Mucosa of stomach (tissue), 1 donor: ENCODE data around the gene SLC12A5.

ENCODE experiments used
- H3K27me3 ChIP-seq: one replicate; pipeline ENCODE4 v1.7.0; 2013; ENCODE audit warnings: mild to moderate bottlenecking, low read length; ENCODE audit not compliant: control insufficient read depth, insufficient read depth
- H3K36me3 ChIP-seq: one replicate; pipeline ENCODE4 v1.7.0; 2013; ENCODE audit warnings: low read length; ENCODE audit not compliant: control insufficient read depth, insufficient read depth
- H3K4me1 ChIP-seq: one replicate; pipeline ENCODE4 v1.7.0; 2013; ENCODE audit warnings: mild to moderate bottlenecking, low read length; ENCODE audit not compliant: control insufficient read depth, insufficient read depth
- H3K4me3 ChIP-seq: one replicate; pipeline ENCODE4 v1.7.0; 2013; ENCODE audit warnings: low read length
- H3K9ac ChIP-seq: one replicate; pipeline ENCODE4 v1.7.0; 2013; ENCODE audit warnings: mild to moderate bottlenecking, low read length, moderate library complexity
- H3K9me3 ChIP-seq: one replicate; pipeline ENCODE4 v1.7.0; 2013; ENCODE audit warnings: mild to moderate bottlenecking, low read length, moderate library complexity; ENCODE audit not compliant: control insufficient read depth
- donor health status: Pancreatic carcinoma.

SLC12A5 gene

DNA sequence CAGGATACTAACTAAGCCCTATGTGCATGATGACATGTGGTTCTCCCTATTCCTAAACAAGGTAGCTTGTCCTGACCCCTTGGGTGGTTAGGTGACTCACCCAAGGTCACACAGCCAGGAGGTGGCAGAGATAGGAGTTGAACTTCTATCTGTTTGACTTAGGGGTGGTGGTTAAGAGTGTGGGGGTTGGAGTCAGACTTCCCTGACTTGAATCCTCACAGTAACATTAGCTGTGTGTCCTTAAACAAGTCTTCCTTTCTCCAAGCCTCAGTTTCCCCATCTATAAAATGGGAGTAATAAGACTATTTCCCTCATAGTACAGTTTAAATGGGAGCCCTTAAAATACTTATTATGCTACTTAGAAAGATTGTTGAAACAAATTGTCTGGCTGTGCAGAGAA is 21.9 kb downstream of the SLC12A5 start:
- Histone ChIP-seq H3K9ac (no peak overlapping the region), H3K9me3 (no peaks in the 10 kb centered on the region), H3K27me3 (peaks cover 27% of the 10 kb centered on the region), H3K4me3 (no peak overlapping the region), H3K4me1 (peaks cover 8% of the 10 kb centered on the region), H3K36me3 (no peaks in the 10 kb centered on the region)

DNA sequence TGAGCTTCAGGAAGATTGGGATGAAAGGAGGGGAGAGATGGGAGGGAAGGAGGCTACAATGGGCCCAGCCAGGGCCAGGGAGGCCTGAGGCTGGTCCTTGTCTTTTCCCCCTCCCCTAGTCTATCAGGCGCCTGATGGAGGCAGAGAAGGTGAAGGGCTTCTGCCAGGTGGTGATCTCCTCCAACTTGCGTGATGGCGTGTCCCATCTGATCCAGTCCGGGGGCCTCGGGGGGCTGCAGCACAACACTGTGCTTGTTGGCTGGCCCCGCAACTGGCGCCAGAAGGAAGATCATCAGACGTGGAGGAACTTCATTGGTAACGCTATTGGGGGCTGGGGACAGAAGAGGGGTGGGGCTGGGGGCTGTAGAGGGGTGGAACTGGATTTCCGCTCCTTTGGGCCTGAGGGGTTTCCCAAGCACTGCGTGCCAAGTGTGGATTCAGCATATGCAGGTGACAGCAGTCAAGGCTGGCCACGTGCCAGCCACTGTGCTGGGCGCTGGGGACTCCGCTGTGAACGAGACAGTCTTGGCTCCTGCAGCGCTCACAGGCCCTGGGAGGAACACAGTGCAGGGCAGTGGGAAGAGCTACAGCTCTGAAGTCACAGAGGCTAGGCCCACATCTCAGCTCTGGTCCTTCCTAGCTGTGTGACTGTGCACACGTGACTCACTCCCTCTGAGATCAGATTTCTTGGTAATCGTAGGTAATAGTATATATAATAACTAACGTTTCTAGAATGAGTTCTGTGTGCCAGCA is 22.7 kb downstream of the SLC12A5 start:
- no peaks in the 10 kb centered on the region for H3K9me3 ChIP-seq
- no peak overlapping the region for H3K9ac ChIP-seq
- H3K4me3 ChIP-seq, result no peak overlapping the region
- H3K36me3 ChIP-seq, result no peaks in the 10 kb centered on the region
- peaks cover 35% of the 10 kb centered on the region for H3K27me3 ChIP-seq
- H3K4me1 ChIP-seq, result peaks cover 8% of the 10 kb centered on the region

DNA sequence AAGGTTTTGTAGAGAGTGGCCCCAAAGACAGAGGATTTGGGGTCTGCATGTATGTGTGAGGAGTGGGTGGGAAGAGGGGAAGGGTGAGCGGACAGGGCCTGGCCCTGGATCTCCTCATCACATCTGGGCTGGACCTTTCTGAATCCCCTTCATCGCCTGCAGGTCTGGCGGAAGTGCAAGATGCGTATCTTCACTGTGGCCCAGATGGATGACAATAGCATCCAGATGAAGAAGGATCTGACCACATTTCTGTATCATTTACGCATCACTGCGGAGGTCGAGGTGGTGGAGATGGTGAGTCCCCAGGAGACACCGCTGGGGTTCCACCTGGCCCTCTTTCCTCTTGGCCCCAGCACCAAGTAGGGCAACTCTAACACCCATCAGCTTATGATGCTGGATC is 24.4 kb downstream of the SLC12A5 start:
- Histone ChIP-seq H3K36me3 (no peaks in the 10 kb centered on the region), H3K27me3 (peaks cover 41% of the 10 kb centered on the region), H3K4me3 (no peak overlapping the region), H3K4me1 (peaks cover 23% of the 10 kb centered on the region), H3K9ac (no peak overlapping the region), H3K9me3 (no peaks in the 10 kb centered on the region)

DNA sequence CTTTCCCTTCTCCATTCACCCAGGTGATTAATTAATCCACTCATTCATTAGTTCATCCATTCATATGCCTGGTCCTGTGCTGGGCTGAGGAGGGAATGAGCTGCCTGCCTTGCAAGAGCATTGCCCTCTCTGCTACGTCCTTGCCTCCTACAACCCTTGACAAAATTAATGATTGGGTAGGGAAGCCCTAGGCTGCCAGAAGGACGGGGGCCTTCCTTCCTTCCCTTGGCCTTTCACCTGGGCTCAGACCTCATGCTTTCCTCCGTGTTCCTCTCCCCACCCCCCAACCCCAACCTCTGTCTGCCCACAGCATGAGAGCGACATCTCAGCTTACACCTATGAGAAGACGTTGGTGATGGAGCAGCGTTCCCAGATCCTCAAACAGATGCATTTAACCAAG is 25.6 kb downstream of the SLC12A5 start:
- no peak overlapping the region for H3K9ac ChIP-seq
- H3K9me3 ChIP-seq, result no peaks in the 10 kb centered on the region
- peaks cover 33% of the 10 kb centered on the region for H3K4me1 ChIP-seq
- H3K36me3 ChIP-seq, result no peaks in the 10 kb centered on the region
- no peak overlapping the region for H3K4me3 ChIP-seq
- peaks cover 46% of the 10 kb centered on the region for H3K27me3 ChIP-seq

DNA sequence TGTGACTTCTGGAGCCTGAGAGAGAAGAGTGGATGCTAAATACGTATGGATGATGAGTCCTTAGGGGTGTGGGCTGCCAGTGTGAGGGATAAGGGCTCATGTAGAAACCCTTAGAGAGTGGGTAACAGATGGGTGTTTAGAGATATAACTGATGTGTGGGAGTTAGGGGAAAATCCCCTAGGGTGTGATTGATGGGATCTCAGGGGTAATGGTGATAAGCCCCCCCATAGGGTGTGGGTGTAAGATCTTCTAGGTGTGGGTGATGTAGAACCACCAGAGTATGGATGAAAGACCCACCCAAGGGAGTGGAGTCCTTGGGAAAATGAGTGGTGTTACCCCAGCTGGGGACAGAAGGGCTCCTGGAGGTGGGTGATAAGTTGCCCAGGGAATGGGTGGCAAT is 26.3 kb downstream of the SLC12A5 start:
- H3K4me3 ChIP-seq, result no peak overlapping the region
- no peaks in the 10 kb centered on the region for H3K36me3 ChIP-seq
- H3K9me3 ChIP-seq, result no peaks in the 10 kb centered on the region
- peaks cover 46% of the 10 kb centered on the region for H3K27me3 ChIP-seq
- peaks cover 30% of the 10 kb centered on the region for H3K4me1 ChIP-seq
- H3K9ac ChIP-seq, result no peak overlapping the region

DNA sequence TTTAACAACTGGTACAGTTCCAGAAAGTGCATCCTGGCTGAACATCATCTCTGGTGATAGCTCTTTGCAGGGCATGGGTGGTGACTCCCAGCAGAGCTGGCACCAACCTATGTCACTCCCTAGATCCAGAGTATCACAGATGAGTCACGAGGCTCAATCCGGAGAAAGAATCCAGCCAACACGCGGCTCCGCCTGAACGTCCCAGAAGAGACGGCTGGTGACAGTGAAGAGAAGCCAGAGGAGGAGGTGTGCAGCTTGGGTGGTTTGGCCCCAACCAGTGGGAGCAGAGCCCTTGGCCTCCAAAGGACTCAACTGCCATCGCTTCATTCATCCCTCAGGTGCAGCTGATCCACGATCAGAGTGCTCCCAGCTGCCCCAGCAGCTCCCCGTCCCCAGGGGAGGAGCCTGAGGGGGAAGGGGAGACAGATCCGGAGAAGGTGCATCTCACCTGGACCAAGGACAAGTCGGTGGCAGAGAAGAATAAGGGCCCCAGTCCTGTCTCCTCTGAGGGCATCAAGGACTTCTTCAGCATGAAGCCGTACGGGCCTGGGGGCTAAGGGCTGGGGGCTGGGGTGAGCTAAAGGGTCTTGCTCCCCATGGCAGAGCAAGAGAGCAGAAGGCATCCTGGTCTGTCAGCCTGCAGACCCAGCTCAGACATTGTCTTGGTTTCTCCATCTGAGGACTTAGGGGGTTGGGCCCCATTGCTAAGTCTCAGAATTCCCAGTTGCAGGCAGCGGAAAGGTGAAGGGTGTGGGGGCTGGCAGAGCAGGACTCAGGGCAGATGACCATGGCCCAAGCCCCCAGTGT is 27.2 kb downstream of the SLC12A5 start:
- no peaks in the 10 kb centered on the region for H3K9me3 ChIP-seq
- no peak overlapping the region for H3K9ac ChIP-seq
- H3K36me3 ChIP-seq, result peaks cover 3% of the 10 kb centered on the region
- no peak overlapping the region for H3K4me3 ChIP-seq
- H3K27me3 ChIP-seq, result peaks cover 46% of the 10 kb centered on the region
- H3K4me1 ChIP-seq, result peaks cover 25% of the 10 kb centered on the region

DNA sequence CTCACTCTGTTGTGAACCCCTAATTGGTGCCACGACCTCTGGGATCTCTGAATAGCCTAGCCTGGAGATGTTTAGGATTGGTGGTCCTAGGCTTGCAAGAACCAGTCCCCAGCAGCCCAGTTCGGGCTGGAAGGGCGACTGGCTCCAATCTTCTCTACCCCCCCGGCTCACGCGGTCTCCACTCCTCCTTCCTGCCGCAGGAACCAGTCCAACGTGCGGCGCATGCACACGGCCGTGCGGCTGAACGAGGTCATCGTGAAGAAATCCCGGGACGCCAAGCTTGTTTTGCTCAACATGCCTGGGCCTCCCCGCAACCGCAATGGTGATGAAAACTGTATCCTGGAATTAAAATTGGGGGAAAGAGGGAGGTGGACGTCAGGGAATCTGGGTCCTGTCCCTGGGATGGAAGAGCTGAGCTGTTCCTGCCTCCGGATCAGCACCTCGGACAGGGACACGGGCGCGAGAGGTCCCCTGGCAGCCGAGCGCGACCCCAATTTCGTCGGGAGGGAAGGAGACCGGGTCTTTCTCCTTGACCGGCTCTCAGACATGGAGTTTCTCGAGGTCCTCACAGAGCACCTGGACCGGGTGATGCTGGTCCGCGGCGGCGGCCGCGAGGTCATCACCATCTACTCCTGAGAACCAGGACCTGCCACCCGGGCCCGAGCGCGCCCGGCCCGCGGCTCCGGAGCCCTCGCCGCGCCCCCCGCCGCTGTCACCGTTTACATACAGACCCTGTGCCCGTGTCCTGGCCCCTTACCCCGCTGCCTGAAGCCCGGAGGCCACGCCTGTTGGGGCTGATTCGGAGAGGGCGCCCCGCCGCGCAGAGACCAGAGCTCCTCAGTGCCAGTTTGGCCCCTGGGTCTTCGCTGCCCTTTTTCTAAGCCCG is 28.2 kb downstream of the SLC12A5 start:
- Histone ChIP-seq H3K27me3 (peaks cover 46% of the 10 kb centered on the region), H3K4me3 (no peak overlapping the region), H3K36me3 (peaks cover 7% of the 10 kb centered on the region), H3K9me3 (no peaks in the 10 kb centered on the region), H3K9ac (no peak overlapping the region), H3K4me1 (peaks cover 25% of the 10 kb centered on the region)

DNA sequence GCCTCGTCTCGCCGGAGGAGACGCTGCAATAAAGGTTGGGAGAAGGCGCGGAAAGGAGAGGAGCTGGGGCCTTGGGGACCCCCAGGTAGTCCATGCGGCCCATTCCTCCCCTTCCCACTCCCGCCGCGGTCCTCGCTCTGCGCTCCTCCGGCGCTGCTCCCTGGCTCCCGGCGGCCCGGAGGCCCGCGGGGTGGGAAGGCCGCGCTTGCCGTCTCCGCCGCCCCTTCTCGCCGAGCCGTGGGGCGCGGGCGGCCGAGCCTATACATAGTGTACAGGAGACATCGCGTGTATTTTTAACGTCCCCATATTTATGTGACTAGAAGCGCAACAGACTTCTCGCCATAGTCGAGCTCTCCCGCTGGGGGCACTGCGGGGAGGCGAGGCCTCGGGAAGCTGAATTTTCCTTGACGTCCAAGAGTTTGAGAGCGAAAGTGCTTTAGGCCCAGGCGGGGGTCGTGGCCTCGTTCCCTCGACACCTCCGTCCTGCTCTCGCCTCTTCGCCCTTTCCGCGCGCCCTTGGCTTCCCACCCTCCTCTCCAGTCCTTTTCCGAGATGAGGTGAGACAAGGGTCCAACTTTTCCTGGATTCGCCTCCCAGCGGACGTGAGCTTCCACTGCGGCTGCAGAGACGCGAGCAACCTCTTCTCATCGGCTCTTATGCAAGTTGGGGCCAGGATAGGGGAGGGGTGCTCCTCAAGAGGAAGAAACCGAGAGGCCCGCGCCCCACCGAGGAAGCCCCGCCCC is 29.0 kb downstream of the SLC12A5 start:
- Histone ChIP-seq H3K4me3 (no peak overlapping the region), H3K36me3 (peaks cover 7% of the 10 kb centered on the region), H3K27me3 (peaks cover 46% of the 10 kb centered on the region), H3K9me3 (no peaks in the 10 kb centered on the region), H3K4me1 (peaks cover 25% of the 10 kb centered on the region), H3K9ac (no peak overlapping the region)

DNA sequence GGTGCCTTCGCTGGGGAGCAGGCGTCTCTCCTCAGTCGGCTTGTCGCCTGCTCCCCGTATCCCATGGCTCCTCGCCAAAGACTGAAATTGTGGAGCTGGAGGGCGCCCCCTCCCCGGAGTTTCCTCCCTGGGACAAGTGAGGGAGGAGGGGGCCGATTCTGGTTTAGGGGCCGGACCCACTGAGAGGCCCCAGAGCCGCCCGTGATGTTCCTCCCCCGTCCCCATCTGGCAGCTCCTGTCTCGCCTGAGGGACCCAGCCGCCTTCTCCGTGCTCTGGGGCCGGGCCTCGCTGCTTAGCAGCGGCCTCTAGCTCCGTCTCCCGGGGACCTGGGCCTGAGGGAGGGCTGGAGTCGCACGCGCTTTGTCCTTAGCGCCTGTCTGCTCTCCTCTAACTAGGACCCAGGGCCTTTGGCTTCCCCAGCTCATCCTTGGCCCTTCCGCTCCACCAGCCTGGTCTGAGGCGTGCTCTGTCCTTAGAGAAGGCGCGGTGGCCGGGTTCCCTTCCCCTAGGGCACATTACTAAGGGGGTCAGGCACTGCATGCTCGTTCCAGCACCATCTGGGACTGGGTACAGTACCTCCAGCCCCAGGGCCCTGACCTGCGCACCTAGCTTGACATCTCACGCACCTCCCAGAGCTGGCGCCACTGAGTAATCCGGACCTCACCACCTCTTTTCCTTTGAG is 29.7 kb downstream of the SLC12A5 start:
- Histone ChIP-seq H3K9ac (no peak overlapping the region), H3K27me3 (peaks cover 46% of the 10 kb centered on the region), H3K36me3 (peaks cover 7% of the 10 kb centered on the region), H3K4me1 (peaks cover 25% of the 10 kb centered on the region), H3K9me3 (no peaks in the 10 kb centered on the region), H3K4me3 (no peak overlapping the region)

DNA sequence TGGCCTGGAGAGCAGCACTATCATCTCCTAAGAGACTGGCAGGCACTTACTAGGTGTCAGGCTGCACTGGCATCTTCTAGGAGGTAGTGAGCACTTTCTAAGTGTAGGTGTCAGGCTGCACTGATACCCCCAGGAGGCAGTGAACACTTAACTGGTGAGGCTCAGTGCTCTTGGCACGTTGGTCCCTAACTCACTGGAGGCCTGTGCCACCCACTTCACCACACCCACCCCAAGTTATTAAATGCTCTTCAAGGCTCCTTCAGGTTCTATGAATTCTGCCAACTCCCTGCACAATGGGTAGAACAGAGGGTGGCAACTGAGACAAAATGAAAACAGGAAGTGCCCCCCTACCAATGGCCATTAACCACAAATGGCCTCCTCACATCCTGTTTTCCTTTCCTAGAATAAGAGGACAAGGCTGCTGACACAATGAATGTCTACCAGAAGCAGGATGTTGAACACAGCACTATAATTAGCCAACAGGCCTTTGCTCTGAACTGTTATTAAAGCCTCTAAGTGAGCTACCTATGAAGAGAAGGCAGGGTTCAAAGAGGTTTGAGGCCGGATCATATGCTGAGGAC is 31.4 kb downstream of the SLC12A5 start:
- Histone ChIP-seq H3K4me3 (no peak overlapping the region), H3K9ac (no peak overlapping the region), H3K9me3 (no peaks in the 10 kb centered on the region), H3K36me3 (peaks cover 7% of the 10 kb centered on the region), H3K4me1 (peaks cover 25% of the 10 kb centered on the region), H3K27me3 (peaks cover 39% of the 10 kb centered on the region)

DNA sequence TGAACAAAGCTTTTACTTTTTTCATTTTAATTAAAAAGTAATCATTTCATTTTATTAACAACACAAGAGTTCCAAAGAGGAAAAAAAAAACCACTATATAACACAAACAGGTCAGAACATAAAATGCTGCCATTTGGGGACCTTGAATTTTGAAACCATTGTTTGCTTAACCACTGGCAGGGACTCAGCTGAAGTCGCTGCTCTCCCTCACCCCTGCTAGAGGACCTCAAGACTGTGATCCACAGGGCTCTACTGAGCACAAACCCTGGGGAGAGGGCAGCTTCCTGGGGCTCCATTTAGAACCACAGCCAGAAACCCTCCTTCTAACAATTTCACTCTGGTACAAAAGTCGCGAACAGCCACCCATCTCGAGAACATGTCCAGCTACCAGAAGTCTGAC is 32.0 kb downstream of the SLC12A5 start:
- no peak overlapping the region for H3K9ac ChIP-seq
- peaks cover 35% of the 10 kb centered on the region for H3K27me3 ChIP-seq
- H3K4me1 ChIP-seq, result peaks cover 25% of the 10 kb centered on the region
- no peak overlapping the region for H3K4me3 ChIP-seq
- peaks cover 7% of the 10 kb centered on the region for H3K36me3 ChIP-seq
- no peaks in the 10 kb centered on the region for H3K9me3 ChIP-seq
